WTC11 (cell line): ENCODE measurements around the gene OR4D5.

Experiments
- TCF7 ChIP-seq: sonication (generic); formaldehyde crosslinking; IDR thresholded peaks from 2 replicates; pipeline ENCODE4 v1.8.0; 2022; ENCODE audit warnings: mild to moderate bottlenecking, low read depth, missing genetic modification reagents, moderate library complexity
- TEAD4 ChIP-seq: sonication (generic); formaldehyde crosslinking; IDR thresholded peaks from 2 replicates; pipeline ENCODE4 v1.8.0; 2022; ENCODE audit warnings: mild to moderate bottlenecking, missing genetic modification reagents
- ZNF423 ChIP-seq: fragments of 250-450 bp; sonication (Bioruptor Pico); IDR thresholded peaks from 2 replicates; pipeline ENCODE4 v2.1.2; 2022; ENCODE audit warnings: mild to moderate bottlenecking, moderate library complexity
- TF ChIP-seq, protein P1 (sequence below): sonication (generic); formaldehyde crosslinking; IDR thresholded peaks from 2 replicates; pipeline ENCODE4 v1.8.0; 2022; ENCODE audit warnings: mild to moderate bottlenecking, missing genetic modification reagents
- TF ChIP-seq, protein P2 (sequence below): fragments of 200-600 bp; IDR thresholded peaks from 2 replicates; pipeline ENCODE4 v1.8.0; 2022; ENCODE audit warnings: antibody characterized with exemption
- TF ChIP-seq, protein P3 (sequence below): sonication (generic); formaldehyde crosslinking; IDR thresholded peaks from 2 replicates; pipeline ENCODE4 v1.8.1; 2023; ENCODE audit warnings: mild to moderate bottlenecking, missing genetic modification reagents, moderate library complexity

DNA sequence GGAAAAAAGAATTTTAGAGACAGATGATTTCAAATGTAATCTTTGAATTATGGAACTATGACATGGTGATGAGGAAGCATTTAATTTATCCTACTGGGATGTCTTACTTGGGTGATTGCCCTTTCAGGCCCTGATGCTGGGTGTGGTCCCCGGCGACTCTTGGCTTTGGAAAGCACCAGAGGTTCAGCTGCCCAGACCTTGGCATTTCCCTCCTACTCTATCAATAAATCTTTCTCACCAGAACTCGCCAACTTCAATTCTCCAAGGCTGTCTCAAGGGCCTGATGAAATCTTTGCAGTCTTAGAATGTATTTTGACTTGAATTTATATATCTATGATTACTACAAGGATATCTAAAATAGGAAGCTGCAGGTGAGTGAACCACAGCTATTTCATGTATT lies 18.5 kb upstream of the OR4D5 start:
- TF ChIP-seq, protein P1, sequence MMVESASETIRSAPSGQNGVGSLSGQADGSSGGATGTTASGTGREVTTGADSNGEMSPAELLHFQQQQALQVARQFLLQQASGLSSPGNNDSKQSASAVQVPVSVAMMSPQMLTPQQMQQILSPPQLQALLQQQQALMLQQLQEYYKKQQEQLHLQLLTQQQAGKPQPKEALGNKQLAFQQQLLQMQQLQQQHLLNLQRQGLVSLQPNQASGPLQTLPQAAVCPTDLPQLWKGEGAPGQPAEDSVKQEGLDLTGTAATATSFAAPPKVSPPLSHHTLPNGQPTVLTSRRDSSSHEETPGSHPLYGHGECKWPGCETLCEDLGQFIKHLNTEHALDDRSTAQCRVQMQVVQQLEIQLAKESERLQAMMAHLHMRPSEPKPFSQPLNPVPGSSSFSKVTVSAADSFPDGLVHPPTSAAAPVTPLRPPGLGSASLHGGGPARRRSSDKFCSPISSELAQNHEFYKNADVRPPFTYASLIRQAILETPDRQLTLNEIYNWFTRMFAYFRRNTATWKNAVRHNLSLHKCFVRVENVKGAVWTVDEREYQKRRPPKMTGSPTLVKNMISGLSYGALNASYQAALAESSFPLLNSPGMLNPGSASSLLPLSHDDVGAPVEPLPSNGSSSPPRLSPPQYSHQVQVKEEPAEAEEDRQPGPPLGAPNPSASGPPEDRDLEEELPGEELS (CRISPR knock-in tag), result no peak
- TF ChIP-seq, protein P2, sequence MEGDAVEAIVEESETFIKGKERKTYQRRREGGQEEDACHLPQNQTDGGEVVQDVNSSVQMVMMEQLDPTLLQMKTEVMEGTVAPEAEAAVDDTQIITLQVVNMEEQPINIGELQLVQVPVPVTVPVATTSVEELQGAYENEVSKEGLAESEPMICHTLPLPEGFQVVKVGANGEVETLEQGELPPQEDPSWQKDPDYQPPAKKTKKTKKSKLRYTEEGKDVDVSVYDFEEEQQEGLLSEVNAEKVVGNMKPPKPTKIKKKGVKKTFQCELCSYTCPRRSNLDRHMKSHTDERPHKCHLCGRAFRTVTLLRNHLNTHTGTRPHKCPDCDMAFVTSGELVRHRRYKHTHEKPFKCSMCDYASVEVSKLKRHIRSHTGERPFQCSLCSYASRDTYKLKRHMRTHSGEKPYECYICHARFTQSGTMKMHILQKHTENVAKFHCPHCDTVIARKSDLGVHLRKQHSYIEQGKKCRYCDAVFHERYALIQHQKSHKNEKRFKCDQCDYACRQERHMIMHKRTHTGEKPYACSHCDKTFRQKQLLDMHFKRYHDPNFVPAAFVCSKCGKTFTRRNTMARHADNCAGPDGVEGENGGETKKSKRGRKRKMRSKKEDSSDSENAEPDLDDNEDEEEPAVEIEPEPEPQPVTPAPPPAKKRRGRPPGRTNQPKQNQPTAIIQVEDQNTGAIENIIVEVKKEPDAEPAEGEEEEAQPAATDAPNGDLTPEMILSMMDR, result no peak
- TF ChIP-seq TCF7 (CRISPR knock-in tag) (no peak), TEAD4 (CRISPR knock-in tag) (no peak), ZNF423 (CRISPR knock-in tag) (no peak)
- TF ChIP-seq, protein P3, sequence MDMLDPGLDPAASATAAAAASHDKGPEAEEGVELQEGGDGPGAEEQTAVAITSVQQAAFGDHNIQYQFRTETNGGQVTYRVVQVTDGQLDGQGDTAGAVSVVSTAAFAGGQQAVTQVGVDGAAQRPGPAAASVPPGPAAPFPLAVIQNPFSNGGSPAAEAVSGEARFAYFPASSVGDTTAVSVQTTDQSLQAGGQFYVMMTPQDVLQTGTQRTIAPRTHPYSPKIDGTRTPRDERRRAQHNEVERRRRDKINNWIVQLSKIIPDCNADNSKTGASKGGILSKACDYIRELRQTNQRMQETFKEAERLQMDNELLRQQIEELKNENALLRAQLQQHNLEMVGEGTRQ (CRISPR knock-in tag), result no peak
